ENCODE measurements around the gene MYO5A.

DNA sequence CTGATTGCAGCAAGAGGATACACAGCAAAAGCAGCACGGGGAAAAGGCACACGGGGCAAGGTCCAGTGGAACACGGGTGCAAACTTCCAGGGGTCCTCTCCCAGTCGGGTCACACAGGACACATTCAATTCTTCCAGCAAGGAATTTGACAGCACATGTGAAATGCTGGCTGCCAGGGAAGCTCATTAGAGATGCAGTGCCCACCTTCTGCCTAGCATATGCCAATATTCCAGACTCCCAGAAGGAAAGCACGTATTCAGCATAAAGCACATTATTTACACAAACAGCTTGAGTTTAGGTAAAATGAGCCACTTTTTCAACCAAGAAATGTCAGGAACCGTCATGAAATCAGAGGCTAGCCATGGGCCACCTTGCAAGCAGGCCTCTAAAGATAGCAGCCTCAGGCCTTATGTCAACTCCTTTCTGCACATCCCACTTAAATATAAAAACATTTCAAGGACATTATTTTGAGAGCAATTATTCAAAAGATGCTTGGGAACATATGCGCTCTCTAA lies 252.4 kb downstream of the MYO5A start:
- TF ChIP-seq, protein P1, sequence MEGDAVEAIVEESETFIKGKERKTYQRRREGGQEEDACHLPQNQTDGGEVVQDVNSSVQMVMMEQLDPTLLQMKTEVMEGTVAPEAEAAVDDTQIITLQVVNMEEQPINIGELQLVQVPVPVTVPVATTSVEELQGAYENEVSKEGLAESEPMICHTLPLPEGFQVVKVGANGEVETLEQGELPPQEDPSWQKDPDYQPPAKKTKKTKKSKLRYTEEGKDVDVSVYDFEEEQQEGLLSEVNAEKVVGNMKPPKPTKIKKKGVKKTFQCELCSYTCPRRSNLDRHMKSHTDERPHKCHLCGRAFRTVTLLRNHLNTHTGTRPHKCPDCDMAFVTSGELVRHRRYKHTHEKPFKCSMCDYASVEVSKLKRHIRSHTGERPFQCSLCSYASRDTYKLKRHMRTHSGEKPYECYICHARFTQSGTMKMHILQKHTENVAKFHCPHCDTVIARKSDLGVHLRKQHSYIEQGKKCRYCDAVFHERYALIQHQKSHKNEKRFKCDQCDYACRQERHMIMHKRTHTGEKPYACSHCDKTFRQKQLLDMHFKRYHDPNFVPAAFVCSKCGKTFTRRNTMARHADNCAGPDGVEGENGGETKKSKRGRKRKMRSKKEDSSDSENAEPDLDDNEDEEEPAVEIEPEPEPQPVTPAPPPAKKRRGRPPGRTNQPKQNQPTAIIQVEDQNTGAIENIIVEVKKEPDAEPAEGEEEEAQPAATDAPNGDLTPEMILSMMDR (conservative IDR thresholded peaks at IDR 0.05 in 1 of 2, IDR thresholded peaks at IDR 0.05 in 1 of 2; ENCODE audit: low read depth in 1 of 2, low read length in 2 of 2) = no peak
- TF ChIP-seq EZH2 (IDR thresholded peaks at IDR 0.05; ENCODE audit: low read length, missing control alignments) = no peak

Data from fibroblast of lung (primary cell).